ENCODE results near the gene ANO2.

ANO2 gene

DNA sequence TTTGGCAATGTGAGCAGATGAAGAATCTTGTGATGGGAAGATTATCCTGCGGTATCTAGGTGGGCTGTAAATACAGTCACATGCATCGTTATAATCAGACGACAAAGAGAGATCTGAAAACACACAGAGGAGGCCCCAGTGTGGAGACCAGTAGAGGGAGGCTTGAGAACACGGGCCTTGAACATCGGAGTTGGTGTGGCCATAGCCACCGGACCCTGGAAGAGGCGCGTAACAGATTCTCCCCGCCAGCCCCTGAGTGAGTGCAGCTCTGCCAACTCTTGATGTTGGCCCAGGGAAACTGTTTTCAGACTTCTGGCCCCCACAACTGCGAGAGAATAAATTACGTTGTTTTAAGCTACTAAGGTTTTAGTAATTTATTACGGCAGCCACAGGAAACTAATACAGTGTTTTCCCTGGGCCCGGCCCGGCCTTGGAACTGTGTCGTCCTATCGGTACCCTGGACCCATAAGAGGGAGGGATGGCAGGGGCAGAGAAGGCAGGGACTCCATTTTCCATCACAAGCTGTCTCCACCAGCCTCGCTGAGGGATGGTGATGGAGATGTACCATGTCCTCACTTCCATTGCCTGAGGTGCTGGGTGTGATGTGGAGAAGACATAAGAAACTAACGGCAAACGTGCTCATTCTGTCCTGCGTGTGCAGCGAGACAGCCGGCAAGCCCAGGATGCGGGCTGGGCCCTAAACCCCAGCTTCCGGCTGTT lies 421.5 kb downstream of the ANO2 start:
- no peaks in the 10 kb centered on the region for H3K9me3 Mint-ChIP-seq
- H3K4me1 Mint-ChIP-seq = peaks cover 44% of the 10 kb centered on the region
- H3K27me3 Mint-ChIP-seq (ENCODE audit: low read depth, poor library complexity) = peaks cover 8% of the 10 kb centered on the region
- H3K36me3 Mint-ChIP-seq (ENCODE audit: low read depth) = no peaks in the 10 kb centered on the region
- no peak overlapping the region for H3K4me3 Mint-ChIP-seq
- DNase-seq = no peak
- TF ChIP-seq, protein P1, sequence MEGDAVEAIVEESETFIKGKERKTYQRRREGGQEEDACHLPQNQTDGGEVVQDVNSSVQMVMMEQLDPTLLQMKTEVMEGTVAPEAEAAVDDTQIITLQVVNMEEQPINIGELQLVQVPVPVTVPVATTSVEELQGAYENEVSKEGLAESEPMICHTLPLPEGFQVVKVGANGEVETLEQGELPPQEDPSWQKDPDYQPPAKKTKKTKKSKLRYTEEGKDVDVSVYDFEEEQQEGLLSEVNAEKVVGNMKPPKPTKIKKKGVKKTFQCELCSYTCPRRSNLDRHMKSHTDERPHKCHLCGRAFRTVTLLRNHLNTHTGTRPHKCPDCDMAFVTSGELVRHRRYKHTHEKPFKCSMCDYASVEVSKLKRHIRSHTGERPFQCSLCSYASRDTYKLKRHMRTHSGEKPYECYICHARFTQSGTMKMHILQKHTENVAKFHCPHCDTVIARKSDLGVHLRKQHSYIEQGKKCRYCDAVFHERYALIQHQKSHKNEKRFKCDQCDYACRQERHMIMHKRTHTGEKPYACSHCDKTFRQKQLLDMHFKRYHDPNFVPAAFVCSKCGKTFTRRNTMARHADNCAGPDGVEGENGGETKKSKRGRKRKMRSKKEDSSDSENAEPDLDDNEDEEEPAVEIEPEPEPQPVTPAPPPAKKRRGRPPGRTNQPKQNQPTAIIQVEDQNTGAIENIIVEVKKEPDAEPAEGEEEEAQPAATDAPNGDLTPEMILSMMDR (IDR thresholded peaks at IDR 0.05) = no peak
- no peak overlapping the region for H3K27ac Mint-ChIP-seq

DNA sequence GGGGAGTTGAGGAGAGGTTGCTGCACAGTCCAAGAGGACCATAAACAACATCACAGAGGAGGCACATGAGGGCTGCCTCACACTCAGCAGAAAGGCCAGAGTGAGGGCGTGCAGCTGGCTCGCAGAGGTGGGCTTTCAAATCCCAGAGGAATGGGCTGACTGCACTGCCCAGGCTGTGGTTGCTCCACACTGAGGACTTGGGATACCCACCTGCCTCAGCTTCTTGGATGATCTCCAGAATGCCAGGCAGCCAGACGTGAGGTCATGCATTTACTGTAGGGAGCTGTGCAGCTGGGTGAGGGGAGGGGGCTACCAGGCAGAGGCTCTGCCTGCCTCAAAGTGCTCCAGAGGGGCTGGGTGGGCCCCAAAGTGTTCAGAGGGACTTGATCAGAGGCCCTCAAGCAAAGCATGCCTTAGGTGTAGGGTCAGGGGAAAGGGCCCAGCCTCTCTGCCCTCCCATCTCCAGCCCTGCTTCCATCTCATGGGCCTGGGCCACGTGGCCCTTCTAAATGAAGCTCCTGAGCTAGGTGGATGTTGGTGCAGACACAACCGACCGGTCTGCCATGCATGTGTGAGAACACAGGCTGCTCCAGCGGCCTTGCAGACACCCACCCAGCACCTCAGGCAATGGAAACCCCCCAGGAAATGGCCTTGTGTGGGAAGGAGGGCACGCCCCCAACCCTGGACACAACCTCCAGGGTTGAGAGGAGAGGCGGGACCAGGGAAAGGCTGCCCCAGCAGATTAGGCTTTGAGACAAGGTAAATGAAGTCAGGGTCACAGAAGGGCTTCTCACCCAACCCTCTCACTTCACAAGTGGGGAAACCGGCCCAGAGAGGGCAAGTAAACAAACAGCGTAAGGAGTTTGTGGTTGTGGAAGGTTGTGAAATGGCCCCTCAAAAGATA lies 422.4 kb downstream of the ANO2 start:
- Mint-ChIP-seq H3K4me1 (peaks cover 48% of the 10 kb centered on the region), H3K27me3 (ENCODE audit: low read depth, poor library complexity) (peaks cover 5% of the 10 kb centered on the region), H3K4me3 (no peak overlapping the region), H3K27ac (peak overlapping the region; percentile 27), H3K9me3 (no peaks in the 10 kb centered on the region), H3K36me3 (ENCODE audit: low read depth) (no peaks in the 10 kb centered on the region)
- DNase-seq = no peak
- TF ChIP-seq, protein P1 (IDR thresholded peaks at IDR 0.05) = no peak

DNA sequence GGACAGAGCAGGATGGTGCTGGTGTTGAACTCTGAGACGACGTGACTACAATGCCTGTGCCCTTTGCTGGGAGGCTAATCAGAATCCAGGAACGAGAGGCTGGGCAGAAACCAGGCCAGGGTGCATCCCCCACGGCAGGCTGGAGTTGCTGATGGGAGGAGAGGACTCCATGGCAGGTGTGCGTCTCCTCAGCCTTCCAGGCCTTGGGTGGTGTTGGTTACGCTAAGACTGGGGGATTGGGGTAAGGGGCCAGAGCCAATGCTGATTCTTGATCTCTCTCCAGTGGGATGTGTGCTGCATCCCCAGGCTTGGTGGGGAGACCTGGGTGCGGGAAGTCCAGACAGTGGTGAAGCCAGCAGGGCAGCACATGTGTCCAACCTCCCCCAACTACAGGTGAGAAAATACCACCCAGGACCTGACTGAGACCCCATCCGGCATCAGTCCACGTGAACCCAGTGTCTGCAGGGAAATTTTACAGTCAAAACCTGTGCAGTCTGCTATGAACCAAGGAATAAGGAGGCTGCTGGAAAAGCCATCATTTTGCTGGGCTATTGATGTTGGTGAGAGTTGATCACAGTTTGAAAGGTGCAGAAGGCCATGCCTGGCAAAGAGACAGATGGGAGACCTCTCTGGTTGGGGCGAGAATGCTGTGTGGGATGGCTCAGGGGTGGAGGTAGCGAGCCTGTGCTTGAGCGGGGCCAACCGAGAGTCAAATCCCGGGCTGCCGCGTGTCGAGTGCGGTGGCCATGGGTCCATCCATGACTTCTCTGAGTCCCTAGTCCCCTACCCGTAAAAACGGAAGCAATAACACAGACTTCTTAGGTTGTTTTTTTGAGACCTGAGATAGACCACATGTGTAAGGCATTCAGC lies 423.4 kb downstream of the ANO2 start:
- H3K27me3 Mint-ChIP-seq (ENCODE audit: low read depth, poor library complexity) = peaks cover 5% of the 10 kb centered on the region

DNA sequence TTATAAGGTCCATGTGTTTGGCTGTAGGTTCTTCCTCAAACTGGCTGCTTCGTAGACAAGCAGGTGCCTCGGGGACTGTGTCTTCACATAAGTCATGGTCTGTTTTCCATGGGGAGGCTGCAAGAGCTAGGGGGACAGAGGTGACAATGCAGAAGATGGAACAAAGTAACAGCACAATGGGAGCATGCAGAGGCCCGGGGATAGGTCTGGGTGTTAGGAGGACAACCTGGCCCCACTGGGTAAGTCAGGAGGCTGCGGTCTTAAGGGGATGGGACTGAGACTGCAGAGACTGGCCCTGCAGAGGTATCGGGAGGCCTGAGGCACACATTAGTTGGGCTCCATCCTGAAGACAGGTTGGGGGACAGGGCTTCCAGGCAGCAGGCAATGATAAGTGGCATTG lies 424.2 kb downstream of the ANO2 start:
- no peaks in the 10 kb centered on the region for H3K9me3 Mint-ChIP-seq
- peaks cover 56% of the 10 kb centered on the region for H3K4me1 Mint-ChIP-seq
- TF ChIP-seq, protein P1 (IDR thresholded peaks at IDR 0.05) = no peak
- H3K4me3 Mint-ChIP-seq = no peak overlapping the region
- H3K27ac Mint-ChIP-seq = no peak overlapping the region
- no peak for DNase-seq
- H3K27me3 Mint-ChIP-seq (ENCODE audit: low read depth, poor library complexity) = peaks cover 5% of the 10 kb centered on the region
- H3K36me3 Mint-ChIP-seq (ENCODE audit: low read depth) = no peaks in the 10 kb centered on the region

More for the DNA sequence above, 423.4 kb downstream of the ANO2 start:
- Mint-ChIP-seq H3K9me3 (no peaks in the 10 kb centered on the region), H3K36me3 (ENCODE audit: low read depth) (no peaks in the 10 kb centered on the region), H3K4me1 (peaks cover 53% of the 10 kb centered on the region), H3K4me3 (no peak overlapping the region), H3K27ac (peak overlapping the region; percentile 27)
- TF ChIP-seq, protein P1 (IDR thresholded peaks at IDR 0.05) = no peak
- no peak for DNase-seq

DNA sequence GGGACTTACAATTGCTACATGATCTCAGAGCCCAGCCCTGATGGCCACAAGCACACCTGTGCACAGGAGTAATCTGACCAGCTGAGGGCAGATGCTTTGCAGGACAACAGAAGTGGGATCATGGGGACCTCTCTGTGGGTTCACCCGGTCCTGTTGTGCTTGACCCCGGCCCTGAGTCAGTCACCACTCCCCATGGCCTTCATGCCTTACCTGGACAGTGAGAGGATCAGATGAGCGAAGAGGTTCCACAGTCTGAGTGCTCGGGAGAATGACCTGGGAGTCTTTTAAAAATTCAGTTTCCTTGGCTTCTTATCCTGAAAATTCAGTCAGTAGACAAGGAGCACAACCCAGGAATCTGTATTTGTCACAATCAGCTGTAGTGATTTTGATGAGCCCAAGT lies 425.0 kb downstream of the ANO2 start:
- Mint-ChIP-seq H3K27me3 (ENCODE audit: low read depth, poor library complexity) (peaks cover 5% of the 10 kb centered on the region), H3K4me3 (no peak overlapping the region), H3K9me3 (no peaks in the 10 kb centered on the region), H3K27ac (no peak overlapping the region), H3K4me1 (peaks cover 56% of the 10 kb centered on the region), H3K36me3 (ENCODE audit: low read depth) (no peaks in the 10 kb centered on the region)
- TF ChIP-seq, protein P1 (IDR thresholded peaks at IDR 0.05) = no peak
- DNase-seq = no peak
